A673 (cell line): Measurements from ENCODE around the gene BLOC1S5. TPM values are rescaled to one million over a fixed set of nuclear protein-coding genes. Genes with fewer than 3 reads are reported as not detected.
A peak's percentile ranks its signal among the peaks of the same experiment; 100 is the strongest.

Experiments used
- BruUV-seq: library from RNA; stranded (reverse); fragments of 400-500 nt; replicated peaks from 2 replicates; lab custom pipeline; 2021; lab: Mats Ljungman, UMichigan
- CTCF ChIA-PET: fragments of 300-600 bp; sonication (Branson Sonifier 250); formaldehyde crosslinking; loops from one replicate; lab custom pipeline; 2022; ENCODE audit warnings: antibody characterized with exemption; lab: Charles Lee
- POLR2A ChIA-PET: fragments of 300-600 bp; sonication (Branson Sonifier 250); formaldehyde crosslinking; loops from one replicate; lab custom pipeline; 2022; ENCODE audit warnings: antibody characterized with exemption; ENCODE audit not compliant: low non-redundant PET; lab: Charles Lee
- DNase-seq: peaks from one replicate; pipeline ENCODE4 v3.0.0-alpha.2; 2015; ENCODE audit warnings: low spot score
- H3K27ac ChIP-seq: fragments of 200-600 bp; sonication (generic); 2 replicates; pipeline ENCODE4 v1.5.1; 2016; ENCODE audit warnings: mixed run types, low read depth, mild to moderate bottlenecking, mixed read lengths, antibody characterized with exemption, low read length; ENCODE audit not compliant: poor library complexity, severe bottlenecking
- H3K27me3 ChIP-seq: fragments of 200-600 bp; sonication (generic); replicated peaks from 2 replicates; pipeline ENCODE4 v1.6.1; 2017; ENCODE audit warnings: mixed run types, low read depth, mild to moderate bottlenecking, mixed read lengths, antibody characterized with exemption, low read length; ENCODE audit not compliant: insufficient read depth, poor library complexity
- H3K36me3 ChIP-seq: fragments of 200-600 bp; sonication (generic); 2 replicates; pipeline ENCODE4 v1.6.1; 2016; ENCODE audit warnings: mixed run types, mild to moderate bottlenecking, mixed read lengths, antibody characterized with exemption, low read length; ENCODE audit not compliant: insufficient read depth, poor library complexity, severe bottlenecking
- H3K4me1 ChIP-seq: fragments of 200-600 bp; sonication (generic); 2 replicates; pipeline ENCODE4 v1.6.1; 2017; ENCODE audit warnings: mixed run types, mild to moderate bottlenecking, mixed read lengths, antibody characterized with exemption, low read length; ENCODE audit not compliant: insufficient read depth, poor library complexity, severe bottlenecking
- H3K4me3 ChIP-seq: fragments of 200-600 bp; sonication (generic); 2 replicates; pipeline ENCODE4 v1.5.1; 2016; ENCODE audit warnings: low read depth, mixed run types, mild to moderate bottlenecking, mixed read lengths, low read length; ENCODE audit not compliant: poor library complexity, severe bottlenecking
- H3K9me3 ChIP-seq: fragments of 200-600 bp; sonication (generic); 2 replicates; pipeline ENCODE4 v1.6.1; 2016; ENCODE audit warnings: mixed run types, low read depth, mild to moderate bottlenecking, mixed read lengths, antibody characterized with exemption, low read length; ENCODE audit not compliant: poor library complexity, severe bottlenecking
- EZH2 ChIP-seq: fragments of 200-600 bp; sonication (generic); IDR thresholded peaks from 2 replicates; pipeline ENCODE4 v1.6.1; 2017; ENCODE audit warnings: borderline replicate concordance, low read depth, mild to moderate bottlenecking, mixed read lengths, antibody characterized with exemption, low read length; ENCODE audit not compliant: poor library complexity, severe bottlenecking
- intact Hi-C: fragments of 100-400 bp; cut with micrococcal nuclease; formaldehyde crosslinking; loops from one replicate; pipeline ENCODE4 v1.10.0; 2022; ENCODE audit not compliant: unreplicated experiment
- total RNA-seq: library from RNA; stranded (reverse); gene quantifications from 2 replicates; pipeline ENCODE4 v1.2.3, GENCODE V29; 2021
- TF ChIP-seq, protein P1 (sequence below): fragments of 300-800, 200-600 bp; sonication (generic); conservative IDR thresholded peaks from 2 replicates; pipeline ENCODE4 v1.5.1; 2017; ENCODE audit warnings: low read depth, mild to moderate bottlenecking, antibody characterized with exemption, low read length, moderate library complexity, mixed read lengths

The BLOC1S5 gene
- total RNA-seq, 1 experiment from 2014 or later, result 21.8 TPM

DNA sequence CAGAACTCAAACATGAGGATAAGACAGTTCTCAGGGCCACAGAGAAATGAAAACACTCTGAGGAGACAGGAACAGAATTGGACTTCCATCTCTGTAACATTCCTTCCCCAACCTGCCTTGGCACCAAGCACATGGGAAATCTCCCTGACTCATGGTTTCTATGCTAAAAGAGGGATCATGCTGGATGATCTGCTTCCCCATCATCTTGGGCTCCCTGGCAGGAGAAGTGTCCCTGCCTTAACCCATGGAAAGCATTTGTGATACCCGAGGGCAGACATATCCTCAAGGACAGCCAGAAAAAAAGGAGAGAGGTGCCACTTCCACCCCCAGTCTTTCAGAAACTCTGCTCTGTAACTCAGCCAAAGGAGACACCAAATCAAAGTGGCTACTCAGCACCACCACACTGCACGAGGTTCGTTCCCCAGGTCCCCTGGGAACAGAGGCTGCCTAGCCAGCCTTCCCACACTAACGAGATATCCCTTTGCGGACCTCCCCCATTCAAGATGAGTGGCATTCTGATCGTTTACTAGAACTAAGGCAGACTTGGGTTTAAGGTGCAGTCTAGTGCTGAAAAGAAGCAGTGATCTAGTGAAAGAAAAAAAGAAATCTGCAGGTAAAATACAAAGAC, 34.8 kb downstream of the BLOC1S5 start:
- H3K27me3 ChIP-seq, result no peaks in the 10 kb centered on the region
- DNase-seq, result peak; percentile 87
- H3K9me3 ChIP-seq, result peaks cover 6% of the 10 kb centered on the region
- ChIA-PET POLR2A (no interaction called here), CTCF (no interaction called here)
- no peak for TF ChIP-seq EZH2
- TF ChIP-seq, protein P1, sequence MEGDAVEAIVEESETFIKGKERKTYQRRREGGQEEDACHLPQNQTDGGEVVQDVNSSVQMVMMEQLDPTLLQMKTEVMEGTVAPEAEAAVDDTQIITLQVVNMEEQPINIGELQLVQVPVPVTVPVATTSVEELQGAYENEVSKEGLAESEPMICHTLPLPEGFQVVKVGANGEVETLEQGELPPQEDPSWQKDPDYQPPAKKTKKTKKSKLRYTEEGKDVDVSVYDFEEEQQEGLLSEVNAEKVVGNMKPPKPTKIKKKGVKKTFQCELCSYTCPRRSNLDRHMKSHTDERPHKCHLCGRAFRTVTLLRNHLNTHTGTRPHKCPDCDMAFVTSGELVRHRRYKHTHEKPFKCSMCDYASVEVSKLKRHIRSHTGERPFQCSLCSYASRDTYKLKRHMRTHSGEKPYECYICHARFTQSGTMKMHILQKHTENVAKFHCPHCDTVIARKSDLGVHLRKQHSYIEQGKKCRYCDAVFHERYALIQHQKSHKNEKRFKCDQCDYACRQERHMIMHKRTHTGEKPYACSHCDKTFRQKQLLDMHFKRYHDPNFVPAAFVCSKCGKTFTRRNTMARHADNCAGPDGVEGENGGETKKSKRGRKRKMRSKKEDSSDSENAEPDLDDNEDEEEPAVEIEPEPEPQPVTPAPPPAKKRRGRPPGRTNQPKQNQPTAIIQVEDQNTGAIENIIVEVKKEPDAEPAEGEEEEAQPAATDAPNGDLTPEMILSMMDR, result no peak
- peaks cover 18% of the 10 kb centered on the region for H3K4me1 ChIP-seq
- intact Hi-C loops, result no loop called here
- peak overlapping the region; percentile 45 for H3K27ac ChIP-seq
- no peaks in the 10 kb centered on the region for H3K36me3 ChIP-seq
- H3K4me3 ChIP-seq, result peak overlapping the region; percentile 6
- no TSS peak for BruUV-seq

DNA sequence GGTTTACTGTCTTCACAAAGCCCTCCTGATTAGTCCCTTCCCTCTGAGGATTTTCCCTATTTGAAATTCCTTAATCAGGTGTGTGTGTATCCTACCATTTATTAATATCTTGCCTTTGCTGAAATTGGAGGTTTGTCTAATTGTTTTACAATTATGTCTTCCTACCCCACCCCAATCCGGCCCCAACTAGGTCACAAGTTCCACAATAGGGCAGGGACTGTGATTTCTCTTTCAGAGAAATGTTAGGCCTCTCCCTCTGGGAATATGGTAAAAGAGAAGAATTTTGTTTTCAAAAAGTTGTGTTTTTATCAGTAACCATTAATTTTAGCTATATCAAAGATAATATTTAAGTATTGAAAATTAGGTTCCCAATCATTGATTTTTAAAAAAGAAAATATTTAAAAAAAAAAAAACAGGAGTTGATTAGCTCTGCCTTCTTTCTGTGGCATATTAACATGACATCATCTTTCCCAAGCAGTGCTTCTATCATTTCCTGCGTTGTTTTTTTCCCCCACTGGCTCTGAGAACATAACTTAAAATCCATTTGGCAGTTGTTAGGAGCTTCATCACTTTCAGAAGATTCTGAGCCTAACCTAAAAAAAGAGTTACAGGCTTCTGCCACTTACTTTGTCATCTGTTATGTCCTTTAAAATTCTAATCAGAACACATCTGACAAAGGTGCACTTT, 36.1 kb downstream of the BLOC1S5 start:
- POLR2A ChIA-PET, result no interaction called here
- intact Hi-C loops, result no loop called here
- Histone ChIP-seq H3K4me1 (peaks cover 18% of the 10 kb centered on the region), H3K4me3 (no peak overlapping the region), H3K27me3 (no peaks in the 10 kb centered on the region), H3K27ac (no peak overlapping the region), H3K36me3 (no peaks in the 10 kb centered on the region), H3K9me3 (peaks cover 6% of the 10 kb centered on the region)
- peak; percentile 31 for DNase-seq
- no TSS peak for BruUV-seq
- CTCF ChIA-PET, result interaction anchor here (1.0 kb wide), 1 partner anchor 22 kb away, joined by 3 read pairs; no protein-coding TSS in a partner anchor
- TF ChIP-seq, protein P1, result no peak
- TF ChIP-seq EZH2, result no peak

DNA sequence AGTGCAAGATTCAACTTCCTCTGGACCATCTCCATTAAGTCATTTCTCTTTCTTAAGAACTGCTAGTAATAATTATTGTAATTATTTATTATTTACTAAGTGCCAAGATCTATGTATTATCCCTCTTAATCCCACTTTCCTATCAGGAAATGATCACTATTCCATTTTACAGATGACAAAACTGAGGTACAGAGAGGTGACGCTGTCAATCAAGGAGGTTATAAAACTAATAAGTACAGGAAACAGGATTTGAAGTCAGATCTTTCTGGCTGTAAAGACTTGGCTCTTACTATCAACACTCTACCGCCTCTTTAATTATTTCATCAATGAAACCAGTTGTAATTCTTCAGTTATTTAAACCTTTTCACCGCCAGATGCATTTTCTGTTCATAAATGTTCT, 37.4 kb downstream of the BLOC1S5 start:
- ChIA-PET POLR2A (no interaction called here), CTCF (no interaction called here)
- H3K27ac ChIP-seq, result no peak overlapping the region
- DNase-seq, result no peak
- no TSS peak for BruUV-seq
- no peaks in the 10 kb centered on the region for H3K36me3 ChIP-seq
- intact Hi-C loops, result no loop called here
- no peak overlapping the region for H3K4me3 ChIP-seq
- peaks cover 6% of the 10 kb centered on the region for H3K9me3 ChIP-seq
- peaks cover 18% of the 10 kb centered on the region for H3K4me1 ChIP-seq
- TF ChIP-seq EZH2, result no peak
- TF ChIP-seq, protein P1, result no peak
- no peaks in the 10 kb centered on the region for H3K27me3 ChIP-seq
